22Rv1 (cell line): ENCODE data around the gene RAB24.

Source experiments
- ZFX ChIP-seq: fragments of 450-650 bp; IDR thresholded peaks from 2 replicates; pipeline ENCODE4 v1.6.1; 2017; ENCODE audit warnings: antibody characterized with exemption, borderline replicate concordance
- TF ChIP-seq, protein P1 (sequence below): fragments of 450-650 bp; IDR thresholded peaks from 2 replicates; pipeline ENCODE4 v1.5.1; 2017; ENCODE audit warnings: mild to moderate bottlenecking

DNA sequence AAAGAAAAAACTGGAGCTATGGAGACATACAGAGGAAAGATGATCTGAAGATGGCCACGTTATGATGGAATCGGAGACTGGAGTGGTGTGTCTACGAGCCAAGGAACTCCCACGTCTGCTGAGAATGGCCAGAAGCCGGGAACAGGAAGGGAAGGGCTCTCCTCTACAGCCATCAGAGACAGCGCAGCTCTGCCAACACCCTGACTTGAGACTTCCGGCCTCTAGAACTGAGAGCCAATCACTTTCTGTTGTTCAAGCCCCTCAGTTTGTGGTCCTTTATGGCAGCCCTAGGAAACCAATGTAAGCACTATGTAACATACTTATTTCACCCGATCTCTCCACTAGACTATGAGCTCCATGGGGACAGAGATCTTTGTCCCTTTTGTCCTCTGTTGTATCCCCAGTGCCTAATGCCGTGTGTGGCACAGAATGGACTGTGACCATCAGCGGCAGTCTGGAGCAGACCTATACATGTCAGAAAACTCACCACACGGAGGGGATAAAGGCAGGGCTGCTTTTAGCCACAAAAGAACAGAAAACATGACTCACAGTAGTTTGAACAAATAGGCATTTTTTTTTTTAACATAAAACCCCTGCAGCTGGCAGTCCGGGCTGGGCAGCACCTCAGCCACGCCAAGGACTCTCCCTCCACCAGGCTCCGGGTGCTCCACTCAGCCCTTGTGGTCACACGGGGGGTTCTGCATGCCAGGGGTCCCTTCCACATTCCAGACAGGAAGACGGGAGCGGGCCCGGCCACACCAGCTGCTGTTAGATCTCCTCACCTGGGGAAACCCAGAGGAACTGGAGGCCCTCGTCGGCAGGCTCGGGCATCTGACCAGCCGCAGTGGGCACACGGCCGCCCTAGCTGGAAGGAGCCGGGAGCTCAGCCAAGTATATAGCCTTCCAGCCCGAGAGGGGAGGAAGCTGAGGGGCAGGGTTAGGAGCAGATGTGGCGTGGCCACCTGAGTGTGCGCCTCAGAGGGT, 24.3 kb upstream of the RAB24 start:
- TF ChIP-seq, protein P1, sequence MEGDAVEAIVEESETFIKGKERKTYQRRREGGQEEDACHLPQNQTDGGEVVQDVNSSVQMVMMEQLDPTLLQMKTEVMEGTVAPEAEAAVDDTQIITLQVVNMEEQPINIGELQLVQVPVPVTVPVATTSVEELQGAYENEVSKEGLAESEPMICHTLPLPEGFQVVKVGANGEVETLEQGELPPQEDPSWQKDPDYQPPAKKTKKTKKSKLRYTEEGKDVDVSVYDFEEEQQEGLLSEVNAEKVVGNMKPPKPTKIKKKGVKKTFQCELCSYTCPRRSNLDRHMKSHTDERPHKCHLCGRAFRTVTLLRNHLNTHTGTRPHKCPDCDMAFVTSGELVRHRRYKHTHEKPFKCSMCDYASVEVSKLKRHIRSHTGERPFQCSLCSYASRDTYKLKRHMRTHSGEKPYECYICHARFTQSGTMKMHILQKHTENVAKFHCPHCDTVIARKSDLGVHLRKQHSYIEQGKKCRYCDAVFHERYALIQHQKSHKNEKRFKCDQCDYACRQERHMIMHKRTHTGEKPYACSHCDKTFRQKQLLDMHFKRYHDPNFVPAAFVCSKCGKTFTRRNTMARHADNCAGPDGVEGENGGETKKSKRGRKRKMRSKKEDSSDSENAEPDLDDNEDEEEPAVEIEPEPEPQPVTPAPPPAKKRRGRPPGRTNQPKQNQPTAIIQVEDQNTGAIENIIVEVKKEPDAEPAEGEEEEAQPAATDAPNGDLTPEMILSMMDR = no peak
- TF ChIP-seq ZFX = no peak
